Activated CD4-positive, CD25-positive, alpha-beta regulatory T cell treated with anti-CD3 and anti-CD28 coated beads, Interleukin-2, amount 50 U/mL, for 72 hours (primary cell): Measurements from ENCODE around the gene RER1.
"Not testable (repeated sequence)": the region's sequence is repeated elsewhere in the genome, so short reads cannot be mapped to it uniquely, and the experiment has no call there.

Experiments used
- DNase-seq: peaks from one replicate; pipeline ENCODE4 v3.0.0; 2021

Gene RER1

GRCh38 chr1:2431103-2431502, 39.5 kb downstream of the RER1 start:
- DNase-seq: no peak

GRCh38 chr1:2431518-2431917, 39.9 kb downstream of the RER1 start:
- DNase-seq: no peak

GRCh38 chr1:2432441-2432844, 40.8 kb downstream of the RER1 start:
- DNase-seq: no peak

- no peak for DNase-seq
These were observed 41.6 kb downstream of the RER1 start for GRCh38 chr1:2433196-2433595.

- no peak for DNase-seq
These were observed 42.5 kb downstream of the RER1 start for GRCh38 chr1:2433936-2434655.

GRCh38 chr1:2435091-2435490, 43.5 kb downstream of the RER1 start:
- DNase-seq: no peak

GRCh38 chr1:2435746-2436355, 44.2 kb downstream of the RER1 start:
- no peak for DNase-seq

- no peak for DNase-seq
These were observed 45.2 kb downstream of the RER1 start for GRCh38 chr1:2436876-2437275.

GRCh38 chr1:2437617-2438016, 46.0 kb downstream of the RER1 start:
- DNase-seq: no peak

GRCh38 chr1:2438038-2438437, 46.4 kb downstream of the RER1 start:
- no peak for DNase-seq

GRCh38 chr1:2438641-2439040, 47.0 kb downstream of the RER1 start:
- DNase-seq: no peak

- no peak for DNase-seq
These were observed 47.7 kb downstream of the RER1 start for GRCh38 chr1:2439369-2439768.

GRCh38 chr1:2440346-2440745, 48.7 kb downstream of the RER1 start:
- DNase-seq: not testable (repeated sequence)

- DNase-seq: no peak
These were observed 50.1 kb downstream of the RER1 start for GRCh38 chr1:2441746-2442145.

- no peak for DNase-seq
These were observed 51.0 kb downstream of the RER1 start for GRCh38 chr1:2442661-2443060.

GRCh38 chr1:2443277-2444137, 51.9 kb downstream of the RER1 start:
- no peak for DNase-seq

GRCh38 chr1:2444138-2444591, 52.5 kb downstream of the RER1 start:
- DNase-seq: no peak

- DNase-seq: no peak
These were observed 53.7 kb downstream of the RER1 start for GRCh38 chr1:2445162-2445822.

- DNase-seq: no peak
These were observed 54.2 kb downstream of the RER1 start for GRCh38 chr1:2445823-2446215.

GRCh38 chr1:2446394-2446793, 54.8 kb downstream of the RER1 start:
- DNase-seq: no peak

GRCh38 chr1:2446861-2447260, 55.2 kb downstream of the RER1 start:
- DNase-seq: no peak

- DNase-seq: no peak
These were observed 55.8 kb downstream of the RER1 start for GRCh38 chr1:2447276-2448097.
